Thyroid gland (tissue), 4 donors: ENCODE results near the gene DOCK1. TPM values are rescaled to one million over a fixed set of nuclear protein-coding genes. Genes with fewer than 3 reads are reported as not detected.

Experiments
- DNase-seq, 2 donors: peaks; one replicate each; pipeline ENCODE4 v3.0.0-alpha.2; 2019
- H3K27ac ChIP-seq, 3 donors: fragments of 200-600 bp; sonication (generic); 1 replicate in 2 of 3; 2 replicates in 1 of 3; pipeline ENCODE4 v1.5.1; 2016 to 2019; ENCODE audit warnings: mild to moderate bottlenecking in 1 of 3, moderate library complexity in 1 of 3
- H3K27me3 ChIP-seq: fragments of 200-600 bp; sonication (generic); one replicate; pipeline ENCODE4 v1.5.1; 2019
- H3K36me3 ChIP-seq, 2 donors: fragments of 200-600 bp; sonication (generic); one replicate each; pipeline ENCODE4 v1.5.1; 2016 to 2019
- H3K4me1 ChIP-seq, 2 donors: fragments of 200-600 bp; sonication (generic); one replicate each; pipeline ENCODE4 v1.5.1; 2017 to 2019
- H3K4me3 ChIP-seq, 3 donors: fragments of 200-600 bp; sonication (generic); replicated peaks in 1 of 3; 1 replicate in 2 of 3; 2 replicates in 1 of 3; pipeline ENCODE4 v1.5.1; 2016; ENCODE audit warnings: mild to moderate bottlenecking in 1 of 3
- H3K9me3 ChIP-seq: fragments of 200-600 bp; sonication (generic); one replicate; pipeline ENCODE4 v1.5.1; 2017
- CTCF ChIP-seq, 6 experiments: fragments of 200-600 bp in 3 of 6; fragments of 450-650 bp in 3 of 6; sonication (generic) in 3 of 6; IDR thresholded peaks; one replicate each; pipeline ENCODE4 v1.5.1; 2016 to 2019; ENCODE audit warnings: antibody characterized with exemption in 6 of 6, mild to moderate bottlenecking in 2 of 6, inconsistent platforms in 1 of 6, moderate library complexity in 1 of 6
- POLR2A ChIP-seq, 2 donors: fragments of 450-650 bp; IDR thresholded peaks; one replicate each; pipeline ENCODE4 v1.6.1; 2017; ENCODE audit warnings: antibody characterized with exemption in 2 of 2, mild to moderate bottlenecking in 2 of 2, moderate library complexity in 1 of 2
- WGBS, 2 donors: methylation state at CpG; one replicate each; pipeline ENCODE4 v1.1.5; 2017; 5-methylcytosine and 5-hydroxymethylcytosine counted together
- intact Hi-C: fragments of 100-400 bp; cut with DNase I; formaldehyde crosslinking; loops from one replicate; pipeline ENCODE4 v1.15.1; 2023
- total RNA-seq, 4 donors: library from RNA; depleted of rRNA; stranded (reverse); fragments of >200 nt; gene quantifications; one replicate each; pipeline ENCODE4 v1.2.3, GENCODE V29; 2016

The DOCK1 gene
- total RNA-seq, 4 donors from 2014 or later = 89.7 to 217 (median 112) TPM

DNA sequence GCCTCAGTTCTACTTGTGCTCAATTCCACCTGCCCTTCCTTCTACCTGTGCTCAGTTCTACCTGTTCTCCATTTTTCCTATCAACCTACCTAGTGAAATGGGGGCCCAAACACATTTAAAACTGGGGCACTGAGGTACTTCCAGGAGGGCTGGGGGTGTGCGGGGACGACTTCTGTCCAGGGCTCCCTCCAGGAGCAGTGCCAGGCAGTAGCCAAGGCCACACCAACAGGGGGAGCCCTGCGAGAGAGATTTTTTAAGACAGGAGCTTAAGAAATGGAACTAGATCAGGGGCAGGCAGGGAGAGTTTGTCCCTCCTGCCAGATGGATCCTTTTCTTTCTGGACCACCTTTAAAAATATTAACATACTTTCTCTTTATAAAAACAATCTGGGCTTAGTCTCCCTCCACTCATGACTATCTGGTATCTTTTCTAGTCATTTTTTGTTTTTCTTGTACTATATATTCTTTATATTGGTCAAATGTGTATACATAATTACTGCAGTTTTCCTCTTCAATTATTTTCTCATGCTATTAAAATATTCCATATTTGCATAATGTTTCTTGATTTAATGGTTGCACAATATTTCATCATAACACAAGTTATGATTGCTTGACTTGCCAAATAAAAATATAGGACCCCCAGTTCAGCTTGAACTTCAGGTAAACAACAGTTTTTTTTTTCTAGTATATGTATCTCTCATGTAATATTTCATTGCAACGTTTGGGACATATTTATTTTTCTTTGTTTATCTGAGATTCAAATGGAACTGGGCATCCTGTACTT, 338.5 kb downstream of the DOCK1 start:
- Histone ChIP-seq H3K27me3 (no peaks in the 10 kb centered on the region), H3K27ac (no peak overlapping the region), H3K9me3 (no peaks in the 10 kb centered on the region), H3K36me3 (peaks cover 0 to 8% of the 10 kb centered on the region in 2 donors), H3K4me1 (no peaks in the 10 kb centered on the region), H3K4me3 (no peak overlapping the region)
- TF ChIP-seq CTCF (IDR thresholded peaks at IDR 0.05) (peak in 5 of 6 experiments; percentile 15 to 53 (median 28)), POLR2A (IDR thresholded peaks at IDR 0.05) (no peak)
- intact Hi-C loops = no loop called here
- WGBS, 2 donors = 37 to 38% methylated on average over 4 of the region's 4 CpGs
- DNase-seq = peak; percentile 22 to 33

DNA sequence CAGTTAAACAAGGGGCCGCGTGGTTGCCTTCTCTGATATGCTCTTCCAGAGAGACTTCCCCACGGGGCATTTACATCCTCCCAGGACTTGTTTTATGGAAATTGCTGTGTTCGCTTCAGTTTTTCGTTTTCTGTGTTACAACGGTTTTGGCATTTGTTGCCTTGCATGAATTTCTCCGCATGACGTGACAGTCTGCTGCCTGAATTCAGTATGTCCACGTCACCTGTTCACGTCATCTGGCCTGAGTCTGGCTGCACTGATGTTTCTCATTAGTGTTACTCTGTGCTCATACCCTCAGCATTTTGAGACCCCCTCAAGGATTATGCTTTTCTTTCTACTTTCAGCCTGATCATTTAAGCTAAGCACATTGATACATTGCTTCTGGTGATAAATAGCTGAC, 340.2 kb downstream of the DOCK1 start:
- no peaks in the 10 kb centered on the region for H3K4me1 ChIP-seq
- TF ChIP-seq POLR2A (IDR thresholded peaks at IDR 0.05) (no peak), CTCF (IDR thresholded peaks at IDR 0.05) (no peak)
- no peak for DNase-seq
- no peaks in the 10 kb centered on the region for H3K27me3 ChIP-seq
- no peaks in the 10 kb centered on the region for H3K9me3 ChIP-seq
- WGBS, 2 donors = 87 to 95% methylated on average over 10 of the region's 10 CpGs
- intact Hi-C loops = no loop called here
- no peak overlapping the region for H3K27ac ChIP-seq
- H3K4me3 ChIP-seq = no peak overlapping the region
- peaks cover 0 to 13% of the 10 kb centered on the region in 2 donors for H3K36me3 ChIP-seq

GRCh38 chr10:127250031-127250430, 344.8 kb downstream of the DOCK1 start:
- no peak for DNase-seq
- H3K4me1 ChIP-seq = no peaks in the 10 kb centered on the region
- intact Hi-C loops = no loop called here
- H3K27ac ChIP-seq = no peak overlapping the region
- no peaks in the 10 kb centered on the region for H3K9me3 ChIP-seq
- TF ChIP-seq CTCF (IDR thresholded peaks at IDR 0.05) = no peak
- no peak for TF ChIP-seq POLR2A (IDR thresholded peaks at IDR 0.05)
- no peak overlapping the region for H3K4me3 ChIP-seq
- no peaks in the 10 kb centered on the region for H3K27me3 ChIP-seq
- H3K36me3 ChIP-seq = peaks cover 0 to 13% of the 10 kb centered on the region in 2 donors
- 86 to 88% methylated on average over 5 of the region's 5 CpGs for WGBS, 2 donors

DNA sequence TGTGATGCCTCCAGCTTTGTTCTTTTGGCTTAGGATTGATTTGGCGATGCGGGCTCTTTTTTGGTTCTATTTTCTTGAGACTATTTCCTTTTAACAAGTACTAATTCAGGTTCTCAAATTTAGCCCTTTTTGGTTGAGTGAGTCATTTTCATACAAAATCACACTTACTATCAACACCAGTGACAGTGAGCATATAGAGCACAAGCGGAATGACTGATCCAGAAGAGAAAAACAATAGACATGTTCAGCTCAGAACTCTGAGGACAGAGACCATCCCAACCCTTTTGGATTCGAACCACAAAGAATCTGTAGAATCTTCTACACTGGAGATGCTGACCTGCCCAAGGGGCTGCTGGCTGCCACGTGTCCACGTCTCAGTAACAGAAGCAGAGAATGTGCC, 347.6 kb downstream of the DOCK1 start:
- Histone ChIP-seq H3K4me1 (no peaks in the 10 kb centered on the region), H3K36me3 (peaks cover 6 to 13% of the 10 kb centered on the region in 2 donors), H3K27ac (no peak overlapping the region), H3K4me3 (no peak overlapping the region), H3K27me3 (no peaks in the 10 kb centered on the region), H3K9me3 (no peaks in the 10 kb centered on the region)
- intact Hi-C loops = no loop called here
- DNase-seq = no peak
- 98 to 99% methylated on average over 6 of the region's 6 CpGs for WGBS, 2 donors
- TF ChIP-seq CTCF (IDR thresholded peaks at IDR 0.05) (no peak), POLR2A (IDR thresholded peaks at IDR 0.05) (no peak)

DNA sequence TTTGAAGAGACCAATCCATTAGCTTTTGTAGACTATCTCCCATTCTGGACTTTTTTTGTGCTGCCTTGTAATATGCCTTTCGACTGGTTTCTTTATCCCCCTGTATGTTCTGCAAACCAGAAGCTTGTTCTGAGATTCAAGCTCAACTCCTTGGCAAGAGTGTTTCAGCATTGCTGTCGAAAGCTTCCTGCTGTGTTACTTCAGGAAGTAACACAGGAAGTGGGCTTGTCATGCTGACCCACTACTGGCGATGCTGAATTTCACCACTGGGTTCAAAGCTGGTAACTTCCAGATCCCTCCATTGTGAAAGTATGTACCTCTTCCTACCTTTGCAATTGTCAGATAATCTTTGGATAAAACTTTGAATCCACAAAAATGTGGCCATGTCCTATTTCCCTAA, 349.0 kb downstream of the DOCK1 start:
- no peaks in the 10 kb centered on the region for H3K27me3 ChIP-seq
- peaks cover 8 to 10% of the 10 kb centered on the region in 2 donors for H3K36me3 ChIP-seq
- intact Hi-C loops = no loop called here
- H3K4me1 ChIP-seq = no peaks in the 10 kb centered on the region
- no peaks in the 10 kb centered on the region for H3K9me3 ChIP-seq
- WGBS, 2 donors = 72 to 80% methylated on average over 3 of the region's 3 CpGs
- TF ChIP-seq CTCF (IDR thresholded peaks at IDR 0.05) = no peak
- no peak for TF ChIP-seq POLR2A (IDR thresholded peaks at IDR 0.05)
- H3K27ac ChIP-seq = no peak overlapping the region
- H3K4me3 ChIP-seq = no peak overlapping the region
- no peak for DNase-seq
